Calu3 (cell line): ENCODE data around the gene PDE4A. TPM values are rescaled to one million over a fixed set of nuclear protein-coding genes. Genes with fewer than 3 reads are reported as not detected.

Source experiments
- BruUV-seq: library from RNA; stranded (reverse); fragments of 400-500 nt; replicated peaks from 2 replicates; lab custom pipeline; 2021; lab: Mats Ljungman, UMichigan
- CTCF ChIA-PET: fragments of 300-600 bp; sonication (Branson Sonifier 250); formaldehyde crosslinking; loops from one replicate; lab custom pipeline; 2022; ENCODE audit warnings: antibody characterized with exemption; lab: Charles Lee
- DNase-seq: peaks from one replicate; pipeline ENCODE4 v3.0.0; 2022
- H3K27ac Mint-ChIP-seq: one replicate; pipeline ENCODE4 v1.8.0; 2022; ENCODE audit warnings: mixed read lengths; ENCODE audit not compliant: unreplicated experiment
- H3K27me3 Mint-ChIP-seq: one replicate; pipeline ENCODE4 v1.8.0; 2022; ENCODE audit warnings: mixed read lengths; ENCODE audit not compliant: unreplicated experiment
- H3K36me3 Mint-ChIP-seq: one replicate; pipeline ENCODE4 v1.8.0; 2022; ENCODE audit warnings: mild to moderate bottlenecking, moderate library complexity, mixed read lengths; ENCODE audit not compliant: insufficient read depth, unreplicated experiment
- H3K4me1 Mint-ChIP-seq: one replicate; pipeline ENCODE4 v1.8.0; 2022; ENCODE audit warnings: mild to moderate bottlenecking, low read depth, mixed read lengths; ENCODE audit not compliant: unreplicated experiment
- H3K4me3 Mint-ChIP-seq: one replicate; pipeline ENCODE4 v1.8.0; 2022; ENCODE audit warnings: mild to moderate bottlenecking, low read depth, moderate library complexity, mixed read lengths; ENCODE audit not compliant: unreplicated experiment
- H3K9me3 Mint-ChIP-seq: one replicate; pipeline ENCODE4 v1.8.0; 2022; ENCODE audit warnings: low read depth, mixed read lengths; ENCODE audit not compliant: unreplicated experiment
- CTCF ChIP-seq: fragments of 200-600 bp; IDR thresholded peaks from one replicate; pipeline ENCODE4 v1.8.0; 2022; ENCODE audit warnings: antibody characterized with exemption; ENCODE audit not compliant: unreplicated experiment
- intact Hi-C: fragments of 100-400 bp; cut with micrococcal nuclease; formaldehyde crosslinking; loops from one replicate; pipeline ENCODE4 v1.10.0; 2022; ENCODE audit not compliant: unreplicated experiment
- total RNA-seq: library from RNA; stranded (reverse); gene quantifications from 2 replicates; pipeline ENCODE4 v1.2.3, GENCODE V29; 2022

Gene PDE4A
- total RNA-seq, 1 experiment from 2014 or later: 2.8 TPM

- TF ChIP-seq CTCF: no peak
- no TSS peak for BruUV-seq
- H3K4me1 Mint-ChIP-seq: peaks cover 9% of the 10 kb centered on the region
- no peak overlapping the region for H3K4me3 Mint-ChIP-seq
- no peaks in the 10 kb centered on the region for H3K9me3 Mint-ChIP-seq
- no peak for DNase-seq
- no peak overlapping the region for H3K27ac Mint-ChIP-seq
- CTCF ChIA-PET: interaction anchor here (2.0 kb wide), 1 partner anchor 19 kb away, joined by 5 read pairs; the partner anchor contains the start of gene CDC37
- peaks cover 51% of the 10 kb centered on the region for H3K27me3 Mint-ChIP-seq
- H3K36me3 Mint-ChIP-seq: peaks cover 10% of the 10 kb centered on the region
- intact Hi-C loops: no loop called here
Measured at GRCh38 chr19:10422846-10423245, 2.5 kb downstream of the PDE4A start.

GRCh38 chr19:10424011-10424637 is 3.8 kb downstream of the PDE4A start:
- intact Hi-C loops: no loop called here
- Mint-ChIP-seq H3K4me1 (peaks cover 9% of the 10 kb centered on the region), H3K9me3 (no peaks in the 10 kb centered on the region), H3K36me3 (peaks cover 10% of the 10 kb centered on the region), H3K4me3 (peak overlapping the region; percentile 62), H3K27ac (no peak overlapping the region), H3K27me3 (peaks cover 49% of the 10 kb centered on the region)
- peak; percentile 88 for DNase-seq
- BruUV-seq: no TSS peak
- peak; percentile 76 for TF ChIP-seq CTCF
- CTCF ChIA-PET: interaction anchor here (2.0 kb wide), 1 partner anchor 21 kb away, joined by 5 read pairs; the partner anchor contains the start of gene CDC37

GRCh38 chr19:10427169-10427568 is 6.8 kb downstream of the PDE4A start:
- no peaks in the 10 kb centered on the region for H3K4me1 Mint-ChIP-seq
- intact Hi-C loops: no loop called here
- CTCF ChIA-PET: no interaction called here

GRCh38 chr19:10428996-10429381 is 8.7 kb downstream of the PDE4A start:
- no peak for TF ChIP-seq CTCF
- Mint-ChIP-seq H3K4me3 (no peak overlapping the region), H3K9me3 (no peaks in the 10 kb centered on the region), H3K27me3 (peaks cover 44% of the 10 kb centered on the region), H3K4me1 (no peaks in the 10 kb centered on the region), H3K27ac (no peak overlapping the region), H3K36me3 (peaks cover 16% of the 10 kb centered on the region)
- no peak for DNase-seq
- intact Hi-C loops: no loop called here
- CTCF ChIA-PET: no interaction called here
- no TSS peak for BruUV-seq

More at GRCh38 chr19:10427169-10427568, 6.8 kb downstream of the PDE4A start:
- H3K27ac Mint-ChIP-seq: no peak overlapping the region
- no peaks in the 10 kb centered on the region for H3K9me3 Mint-ChIP-seq
- TF ChIP-seq CTCF: no peak
- peaks cover 49% of the 10 kb centered on the region for H3K27me3 Mint-ChIP-seq
- BruUV-seq: no TSS peak
- no peak overlapping the region for H3K4me3 Mint-ChIP-seq
- peaks cover 19% of the 10 kb centered on the region for H3K36me3 Mint-ChIP-seq
- DNase-seq: no peak
